Uterus (tissue), 4 donors: ENCODE measurements around the gene ELAPOR1. TPM values are rescaled to one million over a fixed set of nuclear protein-coding genes. Genes with fewer than 3 reads are reported as not detected.

Source experiments
- DNase-seq, 2 donors: peaks; one replicate each; pipeline ENCODE4 v3.0.0-alpha.2; 2019 to 2020
- H3K27ac ChIP-seq, 2 donors: fragments of 200-600 bp; sonication (generic); 1 replicate in 1 of 2; 2 replicates in 1 of 2; pipeline ENCODE4 v1.5.1; 2016 to 2018
- H3K27me3 ChIP-seq, 2 donors: fragments of 200-600 bp; sonication (generic); one replicate each; pipeline ENCODE4 v1.5.1; 2018 to 2019; ENCODE audit warnings: control low read depth in 1 of 2
- H3K36me3 ChIP-seq, 2 donors: fragments of 200-600 bp; sonication (generic); one replicate each; pipeline ENCODE4 v1.5.1; 2019; ENCODE audit warnings: control low read depth in 1 of 2
- H3K4me1 ChIP-seq, 2 donors: fragments of 200-600 bp; sonication (generic); one replicate each; pipeline ENCODE4 v1.5.1; 2018 to 2019; ENCODE audit warnings: control low read depth in 1 of 2
- H3K4me3 ChIP-seq, 2 donors: fragments of 200-600 bp; sonication (generic); 1 replicate in 1 of 2; 2 replicates in 1 of 2; pipeline ENCODE4 v1.5.1; 2018 to 2019; ENCODE audit warnings: mild to moderate bottlenecking in 1 of 2
- H3K9me3 ChIP-seq, 2 donors: fragments of 200-600 bp; sonication (generic); one replicate each; pipeline ENCODE4 v1.5.1; 2019; ENCODE audit warnings: control low read depth in 1 of 2
- CTCF ChIP-seq, 4 experiments: fragments of 200-600 bp in 2 of 4; fragments of 450-650 bp in 2 of 4; sonication (generic) in 2 of 4; IDR thresholded peaks; one replicate each; pipeline ENCODE4 v1.5.1; 2016 to 2019; ENCODE audit warnings: antibody characterized with exemption in 4 of 4, mild to moderate bottlenecking in 2 of 4, moderate library complexity in 1 of 4
- POLR2A ChIP-seq, 2 donors: fragments of 450-650 bp; IDR thresholded peaks; one replicate each; pipeline ENCODE4 v1.6.1; 2016; ENCODE audit warnings: antibody characterized with exemption in 2 of 2, mild to moderate bottlenecking in 1 of 2, moderate library complexity in 1 of 2
- intact Hi-C: fragments of 100-400 bp; cut with DNase I; formaldehyde crosslinking; loops from one replicate; pipeline ENCODE4 v1.15.1; 2023; ENCODE audit warnings: low total_unique reads
- total RNA-seq, 4 donors: library from RNA; depleted of rRNA in 3 of 4; stranded (reverse); fragments of >200 nt in 3 of 4; gene quantifications; one replicate each; pipeline versions ENCODE4 v1.1.0 to v1.2.4, GENCODE V29; 2014 to 2023
- donor health status: DM: yes; HTN: yes; CAD: no.

Gene ELAPOR1
- total RNA-seq, 4 donors from 2014 or later: 0.29 to 51.2 (median 2.8) TPM

- no peak overlapping the region for H3K27ac ChIP-seq
- no peaks in the 10 kb centered on the region for H3K9me3 ChIP-seq
- no peak overlapping the region for H3K4me3 ChIP-seq
- no peaks in the 10 kb centered on the region for H3K36me3 ChIP-seq
- intact Hi-C loops: no loop called here
- H3K4me1 ChIP-seq: no peaks in the 10 kb centered on the region
- TF ChIP-seq POLR2A (IDR thresholded peaks at IDR 0.05) (no peak), CTCF (IDR thresholded peaks at IDR 0.05) (no peak)
- no peak for DNase-seq
- H3K27me3 ChIP-seq: no peaks in the 10 kb centered on the region
These were observed 30.0 kb upstream of the ELAPOR1 start for GRCh38 chr1:109083923-109084322.

DNA sequence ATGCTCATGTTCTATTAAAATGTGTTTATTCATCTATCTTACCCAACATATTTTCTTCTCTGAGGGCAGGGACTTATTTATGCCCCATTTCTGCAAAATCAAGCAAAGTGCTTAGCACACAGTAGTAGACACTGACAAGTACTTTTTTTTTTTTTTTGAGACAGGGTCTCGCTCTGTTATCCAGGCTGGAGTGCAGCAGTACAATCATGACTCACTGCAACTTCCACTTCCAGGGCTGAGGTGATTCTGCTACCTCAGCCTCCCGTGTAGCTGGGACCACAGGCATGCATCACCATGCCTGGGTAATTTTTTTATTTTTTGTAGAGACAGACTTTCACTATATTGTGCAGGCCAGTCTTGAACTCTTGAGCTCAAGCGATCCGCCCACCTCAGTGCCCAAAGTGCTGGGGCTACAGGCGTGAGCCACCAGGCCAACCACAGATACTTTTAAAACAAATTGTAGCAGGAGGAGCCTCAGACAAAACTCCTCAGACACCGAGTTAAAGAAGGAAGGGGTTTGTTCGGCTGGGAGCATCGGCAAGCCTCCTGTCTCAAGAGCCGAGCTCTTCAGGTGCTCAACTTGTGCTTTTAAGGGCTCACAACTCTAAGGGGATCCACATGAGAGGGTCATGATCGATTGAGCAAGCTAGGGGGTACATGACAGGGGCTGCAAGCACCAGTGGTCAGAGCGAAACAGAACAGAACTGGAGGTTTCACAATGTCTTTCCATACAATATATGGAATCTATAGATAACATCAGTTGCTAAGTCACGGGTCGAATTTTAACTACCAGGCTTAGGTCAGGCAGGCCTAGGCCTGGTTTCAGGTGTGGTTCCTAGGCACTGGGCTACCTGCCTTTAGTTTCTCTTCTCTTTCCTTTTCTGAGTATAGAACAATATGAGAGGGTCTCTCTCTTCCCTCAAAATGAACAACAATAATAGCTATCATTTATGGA lies 29.1 kb upstream of the ELAPOR1 start:
- intact Hi-C loops: no loop called here
- no peaks in the 10 kb centered on the region for H3K4me1 ChIP-seq
- no peak for DNase-seq
- TF ChIP-seq CTCF (IDR thresholded peaks at IDR 0.05) (no peak), POLR2A (IDR thresholded peaks at IDR 0.05) (no peak)
- no peaks in the 10 kb centered on the region for H3K9me3 ChIP-seq
- no peak overlapping the region for H3K4me3 ChIP-seq
- no peak overlapping the region for H3K27ac ChIP-seq
- H3K36me3 ChIP-seq: no peaks in the 10 kb centered on the region
- no peaks in the 10 kb centered on the region for H3K27me3 ChIP-seq

- no peaks in the 10 kb centered on the region for H3K9me3 ChIP-seq
- H3K4me3 ChIP-seq: peak overlapping the region; percentile 66 to 90
- H3K4me1 ChIP-seq: peaks cover 7 to 8% of the 10 kb centered on the region in 2 donors
- no peak for DNase-seq
- H3K36me3 ChIP-seq: no peaks in the 10 kb centered on the region
- H3K27ac ChIP-seq: no peak overlapping the region
- intact Hi-C loops: no loop called here
- TF ChIP-seq POLR2A (IDR thresholded peaks at IDR 0.05) (no peak), CTCF (IDR thresholded peaks at IDR 0.05) (no peak)
- no peaks in the 10 kb centered on the region for H3K27me3 ChIP-seq
These were observed 24.5 kb upstream of the ELAPOR1 start for GRCh38 chr1:109089242-109090015.

- TF ChIP-seq POLR2A (IDR thresholded peaks at IDR 0.05): peak; percentile 51 to 79
- TF ChIP-seq CTCF (IDR thresholded peaks at IDR 0.05): peak in 1 of 4 experiments; percentile 26
- Histone ChIP-seq H3K27me3 (no peaks in the 10 kb centered on the region), H3K27ac (peak within 1 kb of the TSS; percentile 94 to 98), H3K9me3 (no peaks in the 10 kb centered on the region), H3K4me3 (peak within 1 kb of the TSS; percentile 66 to 90), H3K36me3 (no peaks in the 10 kb centered on the region), H3K4me1 (peaks cover 7 to 8% of the 10 kb centered on the region in 2 donors)
- intact Hi-C loops: no loop called here
- DNase-seq: peak; percentile 89 to 91
These were observed 23.5 kb upstream of the ELAPOR1 start, which contains the start of gene TMEM167B for GRCh38 chr1:109090196-109091077. TMEM167B (plus strand) TSS chr1:109090764; CDS start chr1:109090873, 109 bp downstream.
